Measurements from ENCODE around the gene LY6G6F.

LY6G6F gene

DNA sequence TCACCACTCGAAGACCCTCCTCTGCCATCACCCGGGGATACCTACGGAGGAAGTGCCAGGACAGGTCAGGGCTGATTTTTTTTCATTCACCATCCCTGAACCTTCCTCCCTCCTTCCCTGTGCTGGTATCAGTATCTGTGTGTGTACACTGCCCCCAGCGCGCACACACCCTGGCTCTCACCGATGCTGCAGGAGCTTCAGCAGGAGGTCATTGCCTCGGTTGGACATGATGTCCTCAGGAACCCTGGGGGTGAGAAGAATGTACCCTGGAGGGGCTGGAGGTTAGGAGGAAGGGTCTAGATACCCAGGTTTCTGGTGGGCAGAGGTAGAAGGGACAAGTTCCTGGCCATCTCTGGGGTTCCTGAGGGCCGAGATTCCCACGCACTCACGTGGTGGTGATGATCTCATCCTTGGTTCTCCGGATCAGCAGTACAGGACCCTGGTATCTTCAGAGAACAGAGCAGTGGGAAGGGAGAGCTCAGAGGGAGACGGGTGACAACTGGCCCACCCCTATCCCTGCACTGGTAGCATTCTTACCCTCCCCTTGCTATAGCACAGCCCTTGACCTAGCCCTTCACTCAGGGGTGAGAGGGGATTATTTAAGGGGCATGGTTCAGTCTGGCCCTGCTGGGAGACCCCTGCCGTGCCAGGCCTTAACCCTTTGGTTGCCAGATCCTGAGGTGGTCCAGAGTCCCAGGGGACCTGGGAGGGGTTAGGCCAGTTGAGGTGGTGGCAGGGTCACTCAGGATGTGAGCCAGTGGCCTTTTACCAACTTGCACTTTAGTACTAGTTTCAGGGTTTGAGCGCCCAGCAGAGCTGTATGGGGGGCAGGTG, 18.6 kb upstream of the LY6G6F start:
- peaks cover 21 to 26% of the 10 kb centered on the region in 2 donors for H3K4me1 Mint-ChIP-seq
- DNase-seq (no peak), ATAC-seq (replicated peaks) (no peak)
- no peaks in the 10 kb centered on the region for H3K9me3 Mint-ChIP-seq
- H3K36me3 Mint-ChIP-seq, result peaks cover 56 to 67% of the 10 kb centered on the region in 2 donors
- no peak overlapping the region for H3K27ac Mint-ChIP-seq
- H3K27me3 Mint-ChIP-seq, result no peaks in the 10 kb centered on the region
- no peak overlapping the region for H3K4me3 Mint-ChIP-seq

DNA sequence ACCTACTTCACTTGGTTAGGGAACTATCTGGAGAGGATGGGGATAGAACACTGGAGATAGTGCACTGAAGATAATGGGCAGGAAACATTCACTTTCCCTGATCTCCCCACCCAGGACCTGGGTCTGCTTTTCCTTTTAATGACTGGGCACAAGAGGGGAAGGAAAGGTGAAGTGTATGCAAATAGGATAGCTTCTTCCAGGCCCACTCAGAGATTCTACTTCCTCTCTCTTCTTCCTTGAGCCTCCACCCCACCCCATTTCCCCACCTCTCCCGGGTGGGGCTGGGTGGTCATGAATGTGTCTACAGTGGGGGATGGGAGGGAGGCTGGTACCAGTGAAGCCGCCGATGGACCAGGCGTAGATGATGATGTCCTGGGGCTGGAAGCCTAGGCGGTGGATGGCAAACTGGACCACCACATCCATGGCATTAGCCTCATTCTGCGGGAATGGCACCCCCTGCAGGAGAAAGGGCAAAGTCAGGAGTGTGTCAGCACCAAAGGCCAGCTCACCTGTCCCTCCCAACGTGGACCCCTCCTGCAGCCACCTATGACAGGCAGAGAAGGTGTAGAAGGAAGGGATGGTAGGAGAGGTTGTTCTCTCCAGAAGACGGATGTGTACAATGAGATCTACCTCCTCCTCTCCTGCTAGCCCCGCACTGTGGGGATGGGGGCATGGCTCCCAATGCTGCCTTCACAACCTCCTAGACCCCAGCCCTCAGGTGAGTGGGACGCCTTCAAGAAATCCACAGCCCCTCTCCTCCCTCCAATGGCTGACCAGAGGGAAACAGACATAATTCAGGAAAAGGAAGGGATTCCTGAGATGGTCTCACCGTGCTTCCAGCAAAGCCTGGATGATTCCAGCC, 17.2 kb upstream of the LY6G6F start:
- Mint-ChIP-seq H3K36me3 (peaks cover 56 to 67% of the 10 kb centered on the region in 2 donors), H3K27me3 (no peaks in the 10 kb centered on the region), H3K9me3 (no peaks in the 10 kb centered on the region), H3K27ac (peak overlapping the region; percentile 78), H3K4me1 (peaks cover 18 to 23% of the 10 kb centered on the region in 2 donors), H3K4me3 (peak overlapping the region in 1 of 2 donors; percentile 8)
- ATAC-seq (replicated peaks) (no peak), DNase-seq (no peak)

DNA sequence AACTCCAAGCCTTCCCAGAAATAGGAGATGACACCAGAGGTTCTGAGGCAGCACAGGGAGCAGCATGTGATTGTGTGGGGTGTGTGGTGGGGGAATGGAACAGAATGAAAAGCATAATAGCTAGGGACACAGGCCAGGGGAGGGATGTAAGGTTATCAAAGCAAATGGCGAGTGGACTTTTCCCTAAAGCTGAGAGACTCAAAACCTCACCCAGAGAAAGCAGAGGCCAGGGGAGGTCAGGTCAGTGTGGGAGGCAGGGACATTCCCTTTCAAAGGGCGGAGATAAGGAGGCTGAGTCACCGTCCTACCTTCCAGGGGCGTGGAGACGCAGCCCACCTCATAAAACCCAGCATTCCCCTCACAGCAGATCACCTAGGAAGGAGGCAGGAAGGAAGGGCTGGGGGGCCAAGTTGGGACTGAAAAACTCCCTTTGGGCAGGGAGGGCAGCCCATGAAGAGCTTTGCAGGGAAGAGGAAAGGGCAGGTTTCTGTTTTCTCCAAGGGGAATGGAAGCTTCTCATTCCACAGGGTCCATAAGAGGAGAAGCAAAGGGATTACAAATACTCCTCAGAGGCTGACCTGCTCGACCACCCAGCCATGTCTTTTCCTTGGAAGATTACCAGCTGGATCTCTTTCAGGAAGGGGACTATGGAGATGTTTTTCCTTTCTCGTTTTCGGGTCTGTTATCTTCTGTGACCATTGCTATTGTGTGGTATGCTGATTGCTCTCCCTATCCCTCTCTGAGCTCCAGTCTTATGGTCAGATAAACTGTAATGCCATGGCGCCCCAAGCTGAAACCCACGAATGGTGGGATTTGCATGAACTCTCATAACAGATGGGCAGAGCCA, 16.2 kb upstream of the LY6G6F start:
- Mint-ChIP-seq H3K36me3 (peaks cover 52 to 66% of the 10 kb centered on the region in 2 donors), H3K9me3 (no peaks in the 10 kb centered on the region), H3K4me3 (peak overlapping the region in 1 of 2 donors; percentile 8), H3K4me1 (peaks cover 18 to 23% of the 10 kb centered on the region in 2 donors), H3K27ac (peak overlapping the region; percentile 78), H3K27me3 (no peaks in the 10 kb centered on the region)
- ATAC-seq (replicated peaks) (peak in 1 of 2 donors; percentile 68), DNase-seq (no peak)

DNA sequence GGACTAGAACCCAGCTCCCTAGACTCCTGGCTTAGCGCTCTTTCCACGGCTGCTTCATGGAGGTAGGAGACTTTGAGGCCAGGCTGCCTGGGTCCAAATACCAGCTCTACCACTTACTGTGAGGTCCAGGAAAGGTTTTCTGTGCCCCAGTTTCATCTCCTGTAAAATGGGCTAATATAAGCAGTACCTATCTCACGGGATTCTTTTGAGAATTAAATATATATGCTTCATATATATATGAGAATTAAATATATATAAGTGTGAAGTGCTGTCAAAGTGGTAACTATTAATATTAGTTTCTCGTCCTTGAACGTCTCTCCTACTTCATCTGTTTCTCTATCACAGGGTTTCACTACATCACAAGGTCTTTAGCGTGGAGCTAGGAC, 15.6 kb upstream of the LY6G6F start:
- DNase-seq (no peak), ATAC-seq (replicated peaks) (no peak)
- Mint-ChIP-seq H3K27ac (peak overlapping the region; percentile 77), H3K9me3 (no peaks in the 10 kb centered on the region), H3K36me3 (peaks cover 47 to 60% of the 10 kb centered on the region in 2 donors), H3K27me3 (no peaks in the 10 kb centered on the region), H3K4me1 (peaks cover 18 to 23% of the 10 kb centered on the region in 2 donors), H3K4me3 (no peak overlapping the region)

DNA sequence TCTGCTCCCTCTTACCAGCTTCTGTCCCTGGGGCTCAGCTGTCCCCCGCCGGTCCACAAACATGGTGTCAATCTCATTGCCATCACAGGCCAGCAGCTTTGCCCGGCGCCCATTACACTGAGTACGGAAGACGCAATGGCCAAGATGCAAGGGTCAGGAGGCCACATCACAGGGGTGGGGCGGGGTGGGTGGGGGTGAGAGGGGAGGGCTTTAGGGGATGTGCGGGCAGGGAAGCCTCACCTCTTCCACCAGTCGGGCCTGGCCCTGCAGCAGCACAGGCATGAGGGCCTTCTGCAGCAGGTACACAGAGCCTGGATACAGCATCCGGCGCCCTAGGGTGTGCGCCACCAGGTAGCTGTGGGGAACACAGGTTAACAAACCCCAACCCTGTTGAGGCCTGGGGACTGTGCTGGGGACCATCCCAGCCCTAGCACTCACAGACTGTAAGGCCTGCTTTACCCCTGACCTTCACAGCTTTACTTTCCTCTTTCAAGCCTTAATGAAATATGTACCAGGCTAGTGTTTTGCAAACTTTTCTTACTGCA, 15.0 kb upstream of the LY6G6F start:
- H3K9me3 Mint-ChIP-seq, result no peaks in the 10 kb centered on the region
- H3K27me3 Mint-ChIP-seq, result no peaks in the 10 kb centered on the region
- ATAC-seq (replicated peaks) (no peak), DNase-seq (no peak)
- no peak overlapping the region for H3K4me3 Mint-ChIP-seq
- H3K4me1 Mint-ChIP-seq, result peaks cover 18 to 23% of the 10 kb centered on the region in 2 donors
- H3K27ac Mint-ChIP-seq, result no peak overlapping the region
- peaks cover 42 to 59% of the 10 kb centered on the region in 2 donors for H3K36me3 Mint-ChIP-seq

DNA sequence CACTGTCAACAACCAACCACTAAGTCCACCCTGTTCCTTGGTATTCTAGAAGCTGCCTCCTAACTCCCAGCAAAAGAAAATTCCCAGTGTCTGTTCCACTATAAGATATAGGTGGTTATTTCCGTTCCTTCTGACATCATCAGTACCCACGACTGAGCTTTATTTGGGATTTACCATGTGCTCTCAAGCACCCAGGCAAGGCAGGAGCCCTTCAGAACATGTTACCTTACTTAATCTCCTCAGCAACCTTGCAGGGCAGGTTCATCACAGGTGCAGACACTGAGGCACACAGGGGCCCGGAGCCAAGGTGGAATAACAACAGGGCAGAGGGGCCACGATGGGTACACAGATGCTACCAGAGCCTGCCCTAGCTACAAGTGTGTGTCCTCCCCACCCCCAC, 14.3 kb upstream of the LY6G6F start:
- H3K4me3 Mint-ChIP-seq, result no peak overlapping the region
- no peak overlapping the region for H3K27ac Mint-ChIP-seq
- no peaks in the 10 kb centered on the region for H3K9me3 Mint-ChIP-seq
- H3K36me3 Mint-ChIP-seq, result peaks cover 43 to 59% of the 10 kb centered on the region in 2 donors
- H3K27me3 Mint-ChIP-seq, result no peaks in the 10 kb centered on the region
- no peak for ATAC-seq (replicated peaks)
- no peak for DNase-seq
- peaks cover 20 to 23% of the 10 kb centered on the region in 2 donors for H3K4me1 Mint-ChIP-seq

DNA sequence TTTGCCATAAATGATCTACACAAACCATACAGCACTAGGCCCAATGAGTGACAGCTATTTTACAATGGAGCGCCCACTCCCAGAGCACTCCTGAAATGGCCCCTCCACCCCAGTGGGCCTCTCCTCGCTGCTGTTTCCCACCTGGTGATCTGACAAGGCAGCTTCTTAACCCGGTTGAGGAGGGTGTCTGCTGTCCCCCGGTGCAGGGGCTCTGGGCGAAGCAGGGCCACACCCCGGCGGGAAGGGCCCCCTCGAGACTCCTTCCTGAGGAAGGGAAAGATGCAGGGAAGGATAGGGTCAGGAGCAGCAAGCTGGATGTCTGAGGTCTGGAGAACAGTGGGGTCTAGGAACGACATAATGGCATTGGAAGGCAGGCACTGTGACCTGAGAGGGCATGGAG, 13.8 kb upstream of the LY6G6F start:
- Mint-ChIP-seq H3K4me1 (peaks cover 23 to 24% of the 10 kb centered on the region in 2 donors), H3K36me3 (peaks cover 41 to 59% of the 10 kb centered on the region in 2 donors), H3K27ac (no peak overlapping the region), H3K9me3 (no peaks in the 10 kb centered on the region), H3K27me3 (no peaks in the 10 kb centered on the region), H3K4me3 (no peak overlapping the region)
- ATAC-seq (replicated peaks) (no peak), DNase-seq (no peak)

DNA sequence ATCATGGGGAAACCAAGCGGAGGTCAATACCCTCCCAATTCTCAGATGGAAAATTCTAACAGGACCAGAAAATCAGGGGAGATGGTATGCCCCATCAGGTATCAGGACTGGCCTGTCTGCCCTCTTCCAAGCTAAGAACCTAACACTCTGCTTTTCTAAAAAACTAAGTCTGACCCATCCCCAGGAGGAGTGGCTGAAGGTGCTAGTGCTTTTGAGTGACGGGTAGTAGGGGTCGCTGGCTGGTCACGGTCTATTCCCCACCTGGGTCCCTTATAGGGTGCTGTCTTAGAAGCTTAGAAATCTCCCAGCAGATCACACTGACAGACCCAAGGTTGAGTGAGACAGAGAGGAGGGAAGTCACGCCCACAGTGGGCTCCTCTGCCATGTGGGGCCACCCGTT, 13.1 kb upstream of the LY6G6F start:
- no peak overlapping the region for H3K27ac Mint-ChIP-seq
- no peak for ATAC-seq (replicated peaks)
- H3K4me3 Mint-ChIP-seq, result no peak overlapping the region
- no peaks in the 10 kb centered on the region for H3K27me3 Mint-ChIP-seq
- H3K4me1 Mint-ChIP-seq, result peaks cover 23 to 24% of the 10 kb centered on the region in 2 donors
- no peaks in the 10 kb centered on the region for H3K9me3 Mint-ChIP-seq
- H3K36me3 Mint-ChIP-seq, result peaks cover 39 to 53% of the 10 kb centered on the region in 2 donors
- no peak for DNase-seq

DNA sequence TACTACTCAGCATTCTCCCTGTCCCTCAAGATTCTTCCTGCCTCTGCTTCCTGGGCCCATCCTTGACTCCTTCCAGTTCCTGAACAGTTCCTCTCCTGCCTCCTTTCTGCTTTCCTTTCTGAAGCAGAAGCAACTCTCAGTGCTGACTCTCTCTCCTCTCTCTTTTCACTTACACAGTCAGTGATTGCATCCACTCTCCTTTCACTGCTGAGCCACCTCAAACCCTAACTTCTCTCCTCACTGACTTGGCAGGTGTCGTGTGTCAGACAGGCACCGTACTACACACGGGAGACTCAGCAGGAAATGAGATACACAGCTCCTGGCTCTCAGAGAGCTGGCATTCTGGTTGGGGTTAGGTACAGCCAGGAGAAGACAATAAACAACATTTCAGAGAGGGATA, 9.1 kb upstream of the LY6G6F start:
- H3K4me3 Mint-ChIP-seq, result no peak overlapping the region
- no peaks in the 10 kb centered on the region for H3K27me3 Mint-ChIP-seq
- H3K36me3 Mint-ChIP-seq, result peaks cover 19 to 35% of the 10 kb centered on the region in 2 donors
- ATAC-seq (replicated peaks) (no peak), DNase-seq (no peak)
- H3K9me3 Mint-ChIP-seq, result no peaks in the 10 kb centered on the region
- peak overlapping the region; percentile 21 for H3K27ac Mint-ChIP-seq
- H3K4me1 Mint-ChIP-seq, result peaks cover 19% of the 10 kb centered on the region in 2 donors

DNA sequence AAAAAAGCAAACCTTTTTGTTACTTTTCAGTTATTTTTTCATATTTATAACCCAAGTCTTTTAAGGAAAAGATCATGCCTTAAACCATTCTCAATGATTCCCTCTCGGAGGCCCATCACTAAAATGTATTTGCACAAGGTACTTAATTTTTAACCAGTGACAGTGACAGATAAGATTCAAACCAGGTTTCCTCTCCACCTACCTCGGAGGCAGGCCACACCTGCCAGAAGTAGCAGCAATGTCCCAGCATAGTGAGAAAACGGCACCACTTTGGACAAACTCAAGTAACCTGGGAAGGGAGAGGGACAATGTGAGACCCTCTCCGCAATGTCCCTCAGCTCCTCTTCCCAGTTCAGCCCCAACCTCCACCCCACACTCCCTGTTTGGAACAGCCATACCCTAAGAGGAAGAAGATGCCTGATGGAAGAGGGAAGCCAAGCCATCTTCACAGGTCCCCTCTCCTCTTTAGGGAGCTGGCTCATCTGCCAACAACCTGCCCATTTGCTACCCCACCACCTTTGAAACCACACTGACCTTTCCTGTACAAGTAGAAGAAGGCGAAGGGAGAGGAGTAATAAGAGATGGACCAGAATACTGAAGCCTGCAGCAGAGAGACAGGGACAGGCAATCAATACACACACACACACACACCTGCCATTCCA, 5.8 kb upstream of the LY6G6F start:
- Mint-ChIP-seq H3K27ac (peak overlapping the region; percentile 48), H3K27me3 (no peaks in the 10 kb centered on the region), H3K4me3 (peak overlapping the region; percentile 4 to 50)

DNA sequence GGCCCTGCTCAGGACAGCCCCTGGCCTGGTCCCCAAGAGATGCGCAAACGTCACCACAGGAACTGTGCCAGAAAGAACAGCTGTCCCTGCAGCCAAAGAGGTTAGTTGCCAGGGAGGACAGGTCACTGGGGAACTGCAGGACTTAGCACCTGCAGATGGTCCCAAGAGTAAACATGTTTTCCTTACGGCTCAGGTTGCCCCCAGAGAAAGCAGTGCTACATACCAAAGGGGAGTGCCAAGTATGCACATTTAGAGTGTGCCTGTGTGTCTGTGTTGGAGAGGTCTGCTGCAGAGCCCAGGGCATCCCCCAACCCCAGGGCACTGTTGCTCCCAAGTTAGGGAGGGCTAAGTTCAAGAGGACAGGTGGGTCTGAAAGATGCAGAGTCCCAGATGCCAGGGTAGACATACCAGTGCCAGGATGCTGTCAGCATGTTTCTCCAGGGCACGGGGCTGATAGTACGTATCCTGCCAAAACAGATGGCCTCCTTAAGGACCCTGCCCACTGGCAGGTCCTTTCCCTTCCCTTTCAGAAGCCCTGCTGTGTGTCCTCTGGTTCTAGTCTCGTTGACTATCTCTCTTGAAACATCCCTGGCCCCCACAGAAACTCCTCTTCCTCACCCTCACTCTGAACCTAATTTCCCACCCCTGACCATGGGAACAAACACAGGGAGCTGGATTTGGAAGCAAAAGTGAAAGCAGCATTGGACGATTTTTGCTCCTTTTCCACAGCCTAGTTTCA, 4.8 kb upstream of the LY6G6F start:
- Mint-ChIP-seq H3K4me1 (peaks cover 22 to 25% of the 10 kb centered on the region in 2 donors), H3K27me3 (no peaks in the 10 kb centered on the region), H3K4me3 (peak overlapping the region; percentile 96 to 99), H3K9me3 (no peaks in the 10 kb centered on the region), H3K27ac (peak overlapping the region; percentile 98), H3K36me3 (peaks cover 9 to 22% of the 10 kb centered on the region in 2 donors)
- ATAC-seq (replicated peaks) (no peak), DNase-seq (no peak)

More for the DNA sequence above, 5.8 kb upstream of the LY6G6F start:
- no peaks in the 10 kb centered on the region for H3K9me3 Mint-ChIP-seq
- H3K4me1 Mint-ChIP-seq, result peaks cover 22 to 25% of the 10 kb centered on the region in 2 donors
- peaks cover 9 to 28% of the 10 kb centered on the region in 2 donors for H3K36me3 Mint-ChIP-seq
- ATAC-seq (replicated peaks) (no peak), DNase-seq (no peak)

DNA sequence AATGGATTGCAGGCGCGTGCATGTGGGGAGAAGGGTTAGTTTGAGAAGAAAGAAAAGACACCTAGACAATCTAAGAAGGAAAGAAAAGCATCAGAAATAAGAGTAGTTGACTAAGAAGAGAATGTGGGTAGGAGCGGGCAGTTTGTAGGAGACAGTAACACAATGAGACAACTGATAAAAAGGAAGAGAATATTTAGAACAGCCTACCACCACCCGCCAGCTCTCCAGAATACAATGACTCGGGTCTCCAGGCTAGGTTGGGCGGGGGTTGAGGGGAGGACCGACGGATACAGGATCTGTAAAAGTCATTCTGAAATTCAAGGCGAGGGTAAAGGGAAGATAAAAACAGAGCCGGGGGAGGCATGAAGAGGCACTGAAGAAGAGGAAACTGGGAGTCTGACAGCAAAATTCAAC, 4.3 kb upstream of the LY6G6F start:
- DNase-seq (no peak), ATAC-seq (replicated peaks) (peak; percentile 17 to 29)
- Mint-ChIP-seq H3K36me3 (peaks cover 7 to 18% of the 10 kb centered on the region in 2 donors), H3K27me3 (no peaks in the 10 kb centered on the region), H3K4me3 (peak overlapping the region; percentile 96 to 99), H3K9me3 (no peaks in the 10 kb centered on the region), H3K27ac (peak overlapping the region; percentile 98), H3K4me1 (peaks cover 20 to 25% of the 10 kb centered on the region in 2 donors)

Data from stimulated activated naive B cell treated with anti-CD40 and anti-IgM and Interleukin-4, amounts not matched to agents 10 μg/mL and 1 μg/mL and 100 μg/mL, for 72 hours (primary cell).